ENCODE results near the gene IRGC.
"Not testable (repeated sequence)": the region's sequence is repeated elsewhere in the genome, so short reads cannot be mapped to it uniquely, and the experiment has no call there.

DNA sequence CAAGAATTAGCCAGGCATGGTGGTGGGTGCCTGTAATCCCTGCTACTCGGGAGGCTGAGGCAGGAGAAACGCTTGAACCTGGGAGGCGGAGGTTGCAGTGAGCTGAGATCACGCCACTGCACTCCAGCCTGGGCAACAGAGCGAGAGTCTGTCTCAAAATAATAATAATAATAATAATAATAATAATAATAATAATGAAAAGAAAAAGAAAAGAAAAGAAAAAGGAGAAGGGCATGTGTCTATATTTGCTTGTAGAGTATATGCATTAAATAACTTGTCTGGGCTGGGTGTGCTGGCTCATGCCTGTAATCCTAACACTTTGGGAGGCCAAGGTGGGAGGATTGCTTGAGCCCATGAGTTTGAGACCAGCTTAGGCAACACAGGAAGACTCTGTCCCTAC is 33.6 kb upstream of the IRGC start:
- TF ChIP-seq, protein P1, sequence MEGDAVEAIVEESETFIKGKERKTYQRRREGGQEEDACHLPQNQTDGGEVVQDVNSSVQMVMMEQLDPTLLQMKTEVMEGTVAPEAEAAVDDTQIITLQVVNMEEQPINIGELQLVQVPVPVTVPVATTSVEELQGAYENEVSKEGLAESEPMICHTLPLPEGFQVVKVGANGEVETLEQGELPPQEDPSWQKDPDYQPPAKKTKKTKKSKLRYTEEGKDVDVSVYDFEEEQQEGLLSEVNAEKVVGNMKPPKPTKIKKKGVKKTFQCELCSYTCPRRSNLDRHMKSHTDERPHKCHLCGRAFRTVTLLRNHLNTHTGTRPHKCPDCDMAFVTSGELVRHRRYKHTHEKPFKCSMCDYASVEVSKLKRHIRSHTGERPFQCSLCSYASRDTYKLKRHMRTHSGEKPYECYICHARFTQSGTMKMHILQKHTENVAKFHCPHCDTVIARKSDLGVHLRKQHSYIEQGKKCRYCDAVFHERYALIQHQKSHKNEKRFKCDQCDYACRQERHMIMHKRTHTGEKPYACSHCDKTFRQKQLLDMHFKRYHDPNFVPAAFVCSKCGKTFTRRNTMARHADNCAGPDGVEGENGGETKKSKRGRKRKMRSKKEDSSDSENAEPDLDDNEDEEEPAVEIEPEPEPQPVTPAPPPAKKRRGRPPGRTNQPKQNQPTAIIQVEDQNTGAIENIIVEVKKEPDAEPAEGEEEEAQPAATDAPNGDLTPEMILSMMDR (IDR thresholded peaks at IDR 0.05) = not testable (repeated sequence)
- not testable (repeated sequence) for TF ChIP-seq POLR2AphosphoS5 (IDR thresholded peaks at IDR 0.05; ENCODE audit: insufficient read depth in 1 of 2, low read depth in 1 of 2)
